HL-60 (cell line): ENCODE results near the gene DLK1.

Experiments
- DNase-seq, 2 experiments: peaks; one replicate each; pipeline ENCODE4 v3.0.0-alpha.2; 2010 to 2020; ENCODE audit warnings: low read depth in 1 of 2, low spot score in 1 of 2
- H3K27ac ChIP-seq: fragments of 250-450 bp; sonication (Bioruptor Pico); replicated peaks from 2 replicates; pipeline ENCODE4 v1.5.1; 2020; ENCODE audit warnings: mild to moderate bottlenecking, moderate library complexity
- H3K27me3 ChIP-seq: fragments of 250-450 bp; sonication (Bioruptor Pico); 2 replicates; pipeline ENCODE4 v1.5.1; 2021; ENCODE audit warnings: mild to moderate bottlenecking, moderate library complexity; ENCODE audit not compliant: insufficient read depth, poor library complexity, severe bottlenecking
- H3K4me3 ChIP-seq: replicated peaks from 2 replicates; pipeline ENCODE4 v1.5.1; 2011; ENCODE audit warnings: mild to moderate bottlenecking, control low read depth, low read length; ENCODE audit not compliant: insufficient read depth
- CTCF ChIP-seq: IDR thresholded peaks from one replicate; pipeline ENCODE4 v1.5.1; 2011; ENCODE audit warnings: low read length, control low read depth, inconsistent platforms; ENCODE audit not compliant: insufficient read depth
- GABPA ChIP-seq: IDR thresholded peaks from 2 replicates; pipeline ENCODE4 v1.6.1; 2012; ENCODE audit warnings: low read depth
- POLR2AphosphoS5 ChIP-seq: IDR thresholded peaks from 2 replicates; pipeline ENCODE4 v1.6.1; 2012; ENCODE audit warnings: low read depth
- REST ChIP-seq: IDR thresholded peaks from 2 replicates; pipeline ENCODE4 v1.6.1; 2012; ENCODE audit warnings: low read depth; ENCODE audit not compliant: insufficient replicate concordance
- SPI1 ChIP-seq: IDR thresholded peaks from 2 replicates; pipeline ENCODE4 v1.6.1; 2012; ENCODE audit warnings: low read depth, mild to moderate bottlenecking, borderline replicate concordance

DLK1 gene

GRCh38 chr14:100785338-100785615 lies 58.6 kb downstream of the DLK1 start:
- TF ChIP-seq GABPA (no peak), POLR2AphosphoS5 (no peak), SPI1 (no peak), CTCF (no peak), REST (no peak)
- Histone ChIP-seq H3K27me3 (no peaks in the 10 kb centered on the region), H3K4me3 (no peak overlapping the region), H3K27ac (no peak overlapping the region)
- no peak for DNase-seq

GRCh38 chr14:100785626-100786025 lies 58.9 kb downstream of the DLK1 start:
- DNase-seq = no peak
- Histone ChIP-seq H3K27me3 (no peaks in the 10 kb centered on the region), H3K27ac (no peak overlapping the region), H3K4me3 (no peak overlapping the region)
- TF ChIP-seq GABPA (no peak), POLR2AphosphoS5 (no peak), REST (no peak), SPI1 (no peak)

- Histone ChIP-seq H3K27me3 (no peaks in the 10 kb centered on the region), H3K4me3 (no peak overlapping the region), H3K27ac (no peak overlapping the region)
- TF ChIP-seq GABPA (no peak), CTCF (no peak), POLR2AphosphoS5 (no peak), REST (no peak), SPI1 (no peak)
- DNase-seq = no peak
These were observed 59.4 kb downstream of the DLK1 start for GRCh38 chr14:100786131-100786530.
